ENCODE results near the gene RASSF4. TPM values are rescaled to one million over a fixed set of nuclear protein-coding genes. Genes with fewer than 3 reads are reported as not detected.

The RASSF4 gene
- total RNA-seq, 2 experiments from 2014 or later, result 0.50 to 1.2 TPM

- H3K27ac Mint-ChIP-seq, result no peak overlapping the region
- H3K4me3 Mint-ChIP-seq, result no peak overlapping the region
- ChIA-PET CTCF (interaction anchor here (1.3 kb wide), 1 partner anchor 9 kb away, joined by 4 read pairs; no protein-coding TSS in a partner anchor), POLR2A (interaction anchor here (2.6 kb wide), 1 partner anchor 9 kb away, joined by 7 read pairs; no protein-coding TSS in a partner anchor)
- no peaks in the 10 kb centered on the region for H3K36me3 Mint-ChIP-seq (ENCODE audit: low read depth)
- no peaks in the 10 kb centered on the region for H3K27me3 Mint-ChIP-seq
- peaks cover 26% of the 10 kb centered on the region for H3K4me1 Mint-ChIP-seq
- no peak for DNase-seq
- H3K9me3 Mint-ChIP-seq, result no peaks in the 10 kb centered on the region
Measured at GRCh38 chr10:44965104-44965503, 5.5 kb downstream of the RASSF4 start.

- Mint-ChIP-seq H3K36me3 (ENCODE audit: low read depth) (no peaks in the 10 kb centered on the region), H3K9me3 (no peaks in the 10 kb centered on the region), H3K4me3 (no peak overlapping the region), H3K27ac (no peak overlapping the region), H3K27me3 (no peaks in the 10 kb centered on the region), H3K4me1 (peaks cover 24% of the 10 kb centered on the region)
- DNase-seq, result no peak
- POLR2A ChIA-PET, result interaction anchor here (1.1 to 2.6 kb wide), 2 partner anchors 8 to 30 kb away, joined by 3 to 7 read pairs; no protein-coding TSS in a partner anchor
- CTCF ChIA-PET, result interaction anchor here (1.2 to 2.1 kb wide), 2 partner anchors 15 to 32 kb away, joined by 3 to 9 read pairs; no protein-coding TSS in a partner anchor
Measured at GRCh38 chr10:44965651-44966097, 6.1 kb downstream of the RASSF4 start.

GRCh38 chr10:44966129-44966815 is 6.7 kb downstream of the RASSF4 start:
- Mint-ChIP-seq H3K9me3 (no peaks in the 10 kb centered on the region), H3K36me3 (ENCODE audit: low read depth) (no peaks in the 10 kb centered on the region), H3K4me1 (peaks cover 24% of the 10 kb centered on the region), H3K27ac (no peak overlapping the region), H3K27me3 (no peaks in the 10 kb centered on the region), H3K4me3 (no peak overlapping the region)
- DNase-seq, result no peak
- CTCF ChIA-PET, result interaction anchor here (1.2 to 2.1 kb wide), 2 partner anchors 14 to 33 kb away, joined by 3 to 9 read pairs; no protein-coding TSS in a partner anchor
- POLR2A ChIA-PET, result interaction anchor here (1.1 to 2.6 kb wide), 2 partner anchors 7 to 29 kb away, joined by 3 to 7 read pairs; no protein-coding TSS in a partner anchor

- ChIA-PET POLR2A (interaction anchor here (1.0 to 1.1 kb wide), 2 partner anchors 12 to 29 kb away, joined by 3 read pairs; no protein-coding TSS in a partner anchor), CTCF (interaction anchor here (1.1 to 2.1 kb wide), 3 partner anchors 13 to 34 kb away, joined by 3 to 9 read pairs (median 3); no protein-coding TSS in a partner anchor)
- Mint-ChIP-seq H3K9me3 (no peaks in the 10 kb centered on the region), H3K4me1 (peaks cover 24% of the 10 kb centered on the region), H3K36me3 (ENCODE audit: low read depth) (no peaks in the 10 kb centered on the region), H3K4me3 (no peak overlapping the region), H3K27me3 (no peaks in the 10 kb centered on the region), H3K27ac (no peak overlapping the region)
- no peak for DNase-seq
Measured at GRCh38 chr10:44966816-44967509, 7.4 kb downstream of the RASSF4 start.

GRCh38 chr10:44967616-44968015 is 8.0 kb downstream of the RASSF4 start:
- Mint-ChIP-seq H3K4me1 (peaks cover 24% of the 10 kb centered on the region), H3K27me3 (no peaks in the 10 kb centered on the region), H3K9me3 (no peaks in the 10 kb centered on the region), H3K36me3 (ENCODE audit: low read depth) (no peaks in the 10 kb centered on the region), H3K4me3 (no peak overlapping the region), H3K27ac (no peak overlapping the region)
- no peak for DNase-seq
- ChIA-PET POLR2A (interaction anchor here (0.9 to 1.0 kb wide), 2 partner anchors 8 to 13 kb away, joined by 3 to 4 read pairs; partner anchors contain the start of gene RASSF4), CTCF (interaction anchor here (1.1 to 2.1 kb wide), 3 partner anchors 28 to 35 kb away, joined by 3 to 9 read pairs (median 5); no protein-coding TSS in a partner anchor)

- H3K27ac Mint-ChIP-seq, result peak overlapping the region; percentile 67
- H3K4me3 Mint-ChIP-seq, result no peak overlapping the region
- DNase-seq, result no peak
- H3K36me3 Mint-ChIP-seq (ENCODE audit: low read depth), result no peaks in the 10 kb centered on the region
- peaks cover 24% of the 10 kb centered on the region for H3K4me1 Mint-ChIP-seq
- H3K9me3 Mint-ChIP-seq, result no peaks in the 10 kb centered on the region
- no peaks in the 10 kb centered on the region for H3K27me3 Mint-ChIP-seq
- ChIA-PET CTCF (interaction anchor here (1.1 to 1.9 kb wide), 2 partner anchors 28 to 35 kb away, joined by 3 to 5 read pairs; no protein-coding TSS in a partner anchor), POLR2A (interaction anchor here (0.9 to 1.0 kb wide), 2 partner anchors 9 to 13 kb away, joined by 3 to 4 read pairs; partner anchors contain the start of gene RASSF4)
Measured at GRCh38 chr10:44968091-44968490, 8.5 kb downstream of the RASSF4 start.

GRCh38 chr10:44968500-44969400 is 9.1 kb downstream of the RASSF4 start:
- no peaks in the 10 kb centered on the region for H3K27me3 Mint-ChIP-seq
- no peak overlapping the region for H3K4me3 Mint-ChIP-seq
- peaks cover 28% of the 10 kb centered on the region for H3K4me1 Mint-ChIP-seq
- no peaks in the 10 kb centered on the region for H3K9me3 Mint-ChIP-seq
- peak; percentile 33 for DNase-seq
- POLR2A ChIA-PET, result interaction anchor here (0.9 kb wide), 1 partner anchor 10 kb away, joined by 4 read pairs; the partner anchor contains the start of gene RASSF4
- no peaks in the 10 kb centered on the region for H3K36me3 Mint-ChIP-seq (ENCODE audit: low read depth)
- CTCF ChIA-PET, result interaction anchor here (1.6 to 1.9 kb wide), 2 partner anchors 36 to 105 kb away, joined by 4 to 5 read pairs; no protein-coding TSS in a partner anchor
- H3K27ac Mint-ChIP-seq, result no peak overlapping the region

GRCh38 chr10:44969854-44970253 is 10.3 kb downstream of the RASSF4 start:
- CTCF ChIA-PET, result interaction anchor here (1.6 kb wide), 1 partner anchor 106 kb away, joined by 4 read pairs; no protein-coding TSS in a partner anchor
- peaks cover 37% of the 10 kb centered on the region for H3K4me1 Mint-ChIP-seq

GRCh38 chr10:44970812-44971395 is 11.3 kb downstream of the RASSF4 start:
- Mint-ChIP-seq H3K4me1 (peaks cover 39% of the 10 kb centered on the region), H3K27ac (no peak overlapping the region), H3K9me3 (no peaks in the 10 kb centered on the region), H3K4me3 (no peak overlapping the region), H3K27me3 (no peaks in the 10 kb centered on the region), H3K36me3 (ENCODE audit: low read depth) (no peaks in the 10 kb centered on the region)
- ChIA-PET CTCF (no interaction called here), POLR2A (interaction anchor here (1.6 kb wide), 1 partner anchor 12 kb away, joined by 3 read pairs; the partner anchor contains the start of gene RASSF4)
- DNase-seq, result no peak

More at GRCh38 chr10:44969854-44970253, 10.3 kb downstream of the RASSF4 start:
- POLR2A ChIA-PET, result no interaction called here
- H3K9me3 Mint-ChIP-seq, result no peaks in the 10 kb centered on the region
- no peaks in the 10 kb centered on the region for H3K36me3 Mint-ChIP-seq (ENCODE audit: low read depth)
- no peak for DNase-seq
- no peak overlapping the region for H3K27ac Mint-ChIP-seq
- no peak overlapping the region for H3K4me3 Mint-ChIP-seq
- H3K27me3 Mint-ChIP-seq, result no peaks in the 10 kb centered on the region

- ChIA-PET CTCF (no interaction called here), POLR2A (interaction anchor here (1.6 kb wide), 1 partner anchor 12 kb away, joined by 3 read pairs; the partner anchor contains the start of gene RASSF4)
- Mint-ChIP-seq H3K4me1 (peaks cover 35% of the 10 kb centered on the region), H3K27me3 (no peaks in the 10 kb centered on the region), H3K4me3 (no peak overlapping the region), H3K9me3 (no peaks in the 10 kb centered on the region), H3K27ac (no peak overlapping the region), H3K36me3 (ENCODE audit: low read depth) (no peaks in the 10 kb centered on the region)
- no peak for DNase-seq
Measured at GRCh38 chr10:44971434-44971833, 11.8 kb downstream of the RASSF4 start.

GRCh38 chr10:44971935-44972757 is 12.5 kb downstream of the RASSF4 start:
- no peaks in the 10 kb centered on the region for H3K27me3 Mint-ChIP-seq
- CTCF ChIA-PET, result interaction anchor here (2.1 kb wide), 1 partner anchor 39 kb away, joined by 16 read pairs; no protein-coding TSS in a partner anchor
- POLR2A ChIA-PET, result interaction anchor here (1.0 to 1.6 kb wide), 2 partner anchors 13 kb away, joined by 3 read pairs; partner anchors contain the start of gene RASSF4
- no peak for DNase-seq
- H3K4me3 Mint-ChIP-seq, result no peak overlapping the region
- H3K4me1 Mint-ChIP-seq, result peaks cover 34% of the 10 kb centered on the region
- H3K36me3 Mint-ChIP-seq (ENCODE audit: low read depth), result no peaks in the 10 kb centered on the region
- no peak overlapping the region for H3K27ac Mint-ChIP-seq
- H3K9me3 Mint-ChIP-seq, result no peaks in the 10 kb centered on the region

All from activated CD4-positive, alpha-beta memory T cell treated with anti-CD3 and anti-CD28 coated beads, Interleukin-2, amount 10 ng/mL, durations not matched to agents 7 days and 5 days (primary cell).